Neutrophil (primary cell): ENCODE data around the gene FKBP11.

ENCODE experiments used
- H3K27ac ChIP-seq: fragments of 200-600 bp; sonication (generic); 2 replicates; pipeline ENCODE4 v1.5.1; 2016; ENCODE audit warnings: mild to moderate bottlenecking, moderate library complexity
- H3K27me3 ChIP-seq: fragments of 200-600 bp; sonication (generic); 2 replicates; pipeline ENCODE4 v1.6.0; 2016; ENCODE audit warnings: mild to moderate bottlenecking
- H3K36me3 ChIP-seq: fragments of 200-600 bp; sonication (generic); 2 replicates; pipeline ENCODE4 v1.5.1; 2017
- H3K4me1 ChIP-seq, 2 experiments: fragments of 200-600 bp in 1 of 2; sonication (generic) in 1 of 2; 1 replicate in 1 of 2; 2 replicates in 1 of 2; pipeline versions ENCODE4 v1.5.1 to v1.6.1; 2013 to 2016; ENCODE audit warnings: low read depth in 1 of 2, low read length in 1 of 2, mild to moderate bottlenecking in 1 of 2, moderate library complexity in 1 of 2; ENCODE audit not compliant: control insufficient read depth in 1 of 2, insufficient read depth in 1 of 2
- H3K4me3 ChIP-seq, 2 experiments: fragments of 200-600 bp in 1 of 2; sonication (generic) in 1 of 2; 1 replicate in 1 of 2; 2 replicates in 1 of 2; pipeline ENCODE4 v1.5.1; 2013 to 2016; ENCODE audit warnings: low read depth in 1 of 2, low read length in 1 of 2, mild to moderate bottlenecking in 1 of 2, moderate library complexity in 1 of 2
- H3K9me3 ChIP-seq: fragments of 200-600 bp; sonication (generic); 2 replicates; pipeline ENCODE4 v1.5.1; 2016
- TF ChIP-seq, protein P1 (sequence below): fragments of 200-600 bp; sonication (generic); IDR thresholded peaks from 2 replicates; pipeline ENCODE4 v1.5.1; 2016; ENCODE audit warnings: antibody characterized with exemption

FKBP11 gene

GRCh38 chr12:48966177-48966895, 41.0 kb upstream of the FKBP11 start:
- peaks cover 4 to 15% of the 10 kb centered on the region in 2 experiments for H3K4me1 ChIP-seq
- no peaks in the 10 kb centered on the region for H3K36me3 ChIP-seq
- TF ChIP-seq, protein P1, sequence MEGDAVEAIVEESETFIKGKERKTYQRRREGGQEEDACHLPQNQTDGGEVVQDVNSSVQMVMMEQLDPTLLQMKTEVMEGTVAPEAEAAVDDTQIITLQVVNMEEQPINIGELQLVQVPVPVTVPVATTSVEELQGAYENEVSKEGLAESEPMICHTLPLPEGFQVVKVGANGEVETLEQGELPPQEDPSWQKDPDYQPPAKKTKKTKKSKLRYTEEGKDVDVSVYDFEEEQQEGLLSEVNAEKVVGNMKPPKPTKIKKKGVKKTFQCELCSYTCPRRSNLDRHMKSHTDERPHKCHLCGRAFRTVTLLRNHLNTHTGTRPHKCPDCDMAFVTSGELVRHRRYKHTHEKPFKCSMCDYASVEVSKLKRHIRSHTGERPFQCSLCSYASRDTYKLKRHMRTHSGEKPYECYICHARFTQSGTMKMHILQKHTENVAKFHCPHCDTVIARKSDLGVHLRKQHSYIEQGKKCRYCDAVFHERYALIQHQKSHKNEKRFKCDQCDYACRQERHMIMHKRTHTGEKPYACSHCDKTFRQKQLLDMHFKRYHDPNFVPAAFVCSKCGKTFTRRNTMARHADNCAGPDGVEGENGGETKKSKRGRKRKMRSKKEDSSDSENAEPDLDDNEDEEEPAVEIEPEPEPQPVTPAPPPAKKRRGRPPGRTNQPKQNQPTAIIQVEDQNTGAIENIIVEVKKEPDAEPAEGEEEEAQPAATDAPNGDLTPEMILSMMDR, result no peak
- no peaks in the 10 kb centered on the region for H3K9me3 ChIP-seq
- no peak overlapping the region for H3K27ac ChIP-seq
- H3K27me3 ChIP-seq, result peaks cover 88% of the 10 kb centered on the region
- H3K4me3 ChIP-seq, result no peak overlapping the region

DNA sequence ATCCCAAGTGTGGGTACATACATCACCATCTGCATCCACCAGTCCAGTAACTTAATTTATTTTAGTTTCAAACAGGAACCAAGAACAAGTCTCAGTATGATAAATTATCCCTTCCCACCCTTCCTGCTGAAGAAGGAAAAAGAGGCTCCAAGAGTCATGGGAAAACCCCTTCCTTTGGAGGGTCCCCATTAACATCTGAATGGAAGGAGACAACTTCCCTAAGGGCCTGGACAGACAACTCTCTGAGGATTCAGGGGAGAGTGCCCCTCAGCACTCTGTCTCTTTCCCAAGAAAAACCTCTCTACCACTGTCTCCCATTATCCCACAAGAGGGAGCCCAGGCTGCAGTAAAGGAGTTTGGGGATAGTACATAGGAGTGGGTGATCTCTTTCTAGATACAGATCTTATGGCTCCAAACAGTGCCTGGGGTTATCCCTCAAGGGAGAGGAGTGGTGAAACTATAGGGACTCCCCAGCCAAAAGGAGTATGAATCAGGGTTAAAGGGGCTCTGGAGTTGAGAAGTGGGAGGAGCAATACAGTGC, 40.1 kb upstream of the FKBP11 start:
- Histone ChIP-seq H3K27me3 (peaks cover 88% of the 10 kb centered on the region), H3K4me3 (no peak overlapping the region), H3K27ac (no peak overlapping the region), H3K9me3 (no peaks in the 10 kb centered on the region), H3K36me3 (no peaks in the 10 kb centered on the region), H3K4me1 (peaks cover 2 to 11% of the 10 kb centered on the region in 2 experiments)
- TF ChIP-seq, protein P1, result no peak

DNA sequence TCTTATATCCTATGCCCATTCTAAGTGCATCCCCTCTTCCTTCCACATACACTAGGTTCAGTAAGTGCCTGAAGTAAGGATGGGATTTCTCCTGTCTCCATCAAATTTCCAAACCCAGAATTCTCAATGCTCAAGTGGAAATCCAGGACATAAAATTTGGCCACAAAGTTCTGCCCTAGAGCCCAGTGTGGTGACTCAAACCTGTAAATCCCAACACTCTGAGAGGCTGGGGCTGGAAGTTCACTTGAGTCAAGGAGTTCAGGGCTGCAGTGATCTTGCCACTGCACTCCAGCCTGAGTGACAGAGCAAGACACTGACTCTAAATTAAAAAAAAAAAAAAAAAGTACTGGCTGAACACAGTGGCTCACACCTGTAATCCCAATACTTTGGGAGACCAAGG, 36.5 kb upstream of the FKBP11 start:
- Histone ChIP-seq H3K4me3 (no peak overlapping the region), H3K36me3 (no peaks in the 10 kb centered on the region), H3K4me1 (peaks cover 12 to 13% of the 10 kb centered on the region in 2 experiments)

GRCh38 chr12:48961331-48961730, 36.0 kb upstream of the FKBP11 start:
- Histone ChIP-seq H3K36me3 (no peaks in the 10 kb centered on the region), H3K9me3 (no peaks in the 10 kb centered on the region), H3K27me3 (peaks cover 63% of the 10 kb centered on the region), H3K4me1 (peaks cover 14 to 15% of the 10 kb centered on the region in 2 experiments), H3K4me3 (no peak overlapping the region), H3K27ac (no peak overlapping the region)
- TF ChIP-seq, protein P1, result no peak

More for the DNA sequence above, 36.5 kb upstream of the FKBP11 start:
- TF ChIP-seq, protein P1, result no peak
- no peaks in the 10 kb centered on the region for H3K9me3 ChIP-seq
- no peak overlapping the region for H3K27ac ChIP-seq
- H3K27me3 ChIP-seq, result peaks cover 67% of the 10 kb centered on the region

- Histone ChIP-seq H3K4me3 (no peak overlapping the region), H3K9me3 (no peaks in the 10 kb centered on the region), H3K27ac (no peak overlapping the region), H3K36me3 (no peaks in the 10 kb centered on the region), H3K4me1 (peaks cover 18 to 19% of the 10 kb centered on the region in 2 experiments), H3K27me3 (peaks cover 58% of the 10 kb centered on the region)
- TF ChIP-seq, protein P1, result no peak
Measured at GRCh38 chr12:48960834-48961233, 35.5 kb upstream of the FKBP11 start.
